Activated gamma-delta T cell treated with anti-CD3 and anti-CD28 coated beads, Interleukin-2, amount 50 U/mL, for 16 hours (primary cell): ENCODE results near the gene KASH5.
"Not testable (repeated sequence)": the region's sequence is repeated elsewhere in the genome, so short reads cannot be mapped to it uniquely, and the experiment has no call there.

Experiments
- DNase-seq: peaks from one replicate; pipeline ENCODE4 v3.0.0-alpha.2; 2020; ENCODE audit warnings: low read depth

KASH5 gene

GRCh38 chr19:49362048-49362928 lies 25.8 kb upstream of the KASH5 start, which contains the start of gene TEAD2:
TSS of gene TEAD2 (minus strand) at chr19:49362416. CDS start at chr19:49360075, 2,341 bp downstream.
- DNase-seq: no peak

DNA sequence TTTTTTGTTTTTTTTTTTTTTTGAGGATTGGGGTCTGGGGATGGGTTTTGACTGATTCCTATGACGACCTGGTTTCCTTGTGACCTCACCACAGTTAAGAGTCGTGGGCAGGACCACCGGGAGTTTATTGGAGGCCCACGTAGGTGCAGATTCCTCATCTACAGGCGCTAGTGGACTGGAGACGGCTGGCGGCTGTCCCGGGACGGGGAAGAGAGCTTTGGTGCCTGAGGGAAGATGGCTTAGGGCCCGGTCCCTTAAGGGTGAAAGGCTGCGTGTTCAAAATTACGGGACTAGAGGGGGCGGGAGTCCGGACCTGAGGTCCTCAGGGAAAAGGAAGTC lies 25.2 kb upstream of the KASH5 start:
- no peak for DNase-seq

- DNase-seq: peak; percentile 38
Observed at GRCh38 chr19:49363268-49364082, 24.6 kb upstream of the KASH5 start, which contains the start of gene DKKL1. TSS of gene DKKL1 (plus strand) at chr19:49363877. CDS start at chr19:49363999, 122 bp downstream.

DNA sequence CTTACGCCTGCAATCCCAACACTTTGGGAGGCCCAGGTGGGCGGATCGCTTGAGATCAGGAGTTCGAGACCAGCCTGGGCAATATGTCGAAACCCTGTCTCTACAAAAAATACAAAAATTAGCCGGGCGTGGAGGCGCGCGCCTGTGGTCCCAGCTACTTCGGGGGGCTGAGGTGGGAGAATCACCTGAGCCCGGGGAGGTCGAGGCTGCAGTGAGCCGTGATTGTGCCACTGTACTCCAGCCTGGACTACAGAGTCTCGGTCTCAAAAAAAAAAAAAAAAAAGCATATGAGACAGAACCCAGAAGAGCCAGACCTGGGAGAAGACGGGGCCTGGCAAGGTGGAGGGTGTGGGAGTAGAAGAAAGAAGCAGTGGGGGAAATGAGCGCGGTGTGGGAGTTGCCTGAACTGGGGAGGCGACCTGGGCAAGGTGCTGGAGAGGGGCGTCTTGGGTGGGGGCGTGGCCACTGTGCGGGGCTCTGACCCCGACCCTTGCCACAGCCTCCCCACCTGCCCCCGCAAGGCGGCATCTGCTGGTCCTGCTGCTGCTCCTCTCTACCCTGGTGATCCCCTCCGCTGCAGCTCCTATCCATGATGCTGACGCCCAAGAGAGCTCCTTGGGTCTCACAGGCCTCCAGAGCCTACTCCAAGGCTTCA lies 23.8 kb upstream of the KASH5 start:
- no peak for DNase-seq

GRCh38 chr19:49366110-49366509 lies 21.9 kb upstream of the KASH5 start:
- DNase-seq: no peak

DNA sequence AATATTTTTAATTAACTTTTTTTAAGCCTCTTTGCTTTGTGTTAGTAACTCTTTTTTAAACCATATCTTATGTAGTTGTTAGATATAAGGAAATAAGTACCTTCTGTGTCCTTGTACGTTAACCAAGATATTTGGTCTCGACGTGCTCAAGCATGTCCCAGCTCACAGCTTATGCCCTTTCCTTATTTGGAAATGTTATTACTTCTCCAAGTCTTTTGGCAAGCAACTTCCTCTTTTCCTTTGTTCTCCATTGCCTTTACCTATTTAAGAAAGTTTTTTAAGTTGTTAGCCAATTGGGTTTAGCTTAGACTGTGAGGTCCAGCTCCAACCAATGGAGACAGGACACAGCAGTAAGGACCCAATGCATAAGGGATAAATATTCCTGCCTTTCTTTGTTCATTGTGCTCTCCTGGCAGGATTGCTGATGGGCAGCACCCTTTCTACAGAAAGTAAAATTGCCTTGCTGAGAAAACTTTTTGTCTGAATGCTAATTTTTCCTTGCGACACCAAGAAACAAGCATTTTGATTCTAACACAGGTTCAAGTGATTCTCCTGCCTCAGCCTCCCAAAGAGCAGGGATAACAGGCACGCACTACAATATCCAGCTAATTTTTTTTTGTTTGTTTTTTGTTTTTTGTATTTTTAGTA lies 19.2 kb upstream of the KASH5 start:
- DNase-seq: no peak

GRCh38 chr19:49371184-49371583 lies 16.9 kb upstream of the KASH5 start:
- no peak for DNase-seq

- not testable (repeated sequence) for DNase-seq
Observed at GRCh38 chr19:49373174-49373573, 14.9 kb upstream of the KASH5 start.

- DNase-seq: no peak
Observed at GRCh38 chr19:49374665-49375434, 13.2 kb upstream of the KASH5 start.

DNA sequence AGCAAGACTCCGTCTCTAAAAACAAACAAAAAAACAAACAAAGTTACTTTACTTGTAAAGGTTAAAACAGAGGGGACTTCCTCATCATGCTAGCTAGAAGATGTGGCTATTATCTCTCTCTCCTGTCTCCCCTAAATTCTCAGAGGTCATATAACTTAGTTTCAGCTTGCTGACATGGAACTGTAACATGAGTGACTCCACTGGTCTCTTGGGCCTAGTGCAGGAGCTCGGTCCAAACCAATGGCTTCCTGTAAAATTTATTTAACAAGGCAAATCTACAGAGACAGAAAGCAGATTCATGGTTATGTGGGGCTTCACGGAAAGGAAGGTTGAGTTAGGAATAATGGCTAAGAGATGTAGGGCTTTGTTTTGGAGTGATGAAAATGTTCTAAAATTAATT lies 9.5 kb upstream of the KASH5 start:
- no peak for DNase-seq

DNA sequence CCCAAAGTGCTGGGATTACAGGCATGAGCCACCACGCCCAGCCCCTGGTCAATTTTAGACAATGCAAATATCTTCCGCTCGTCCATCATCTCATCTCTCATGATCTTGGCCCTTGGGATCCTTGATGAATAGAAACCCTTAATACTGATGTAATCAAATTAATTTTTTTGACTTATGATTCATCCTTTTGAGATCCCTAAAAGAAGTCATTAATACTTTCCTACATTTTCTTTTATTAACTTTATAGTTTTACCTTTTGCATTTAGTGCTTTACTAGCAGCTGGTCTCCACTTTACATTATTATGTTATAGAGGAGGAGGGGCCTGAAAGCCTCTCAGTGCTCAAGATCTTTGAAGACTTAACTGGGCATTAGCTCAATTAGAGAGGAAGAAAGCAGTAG lies 7.7 kb upstream of the KASH5 start:
- DNase-seq: no peak

GRCh38 chr19:49382639-49383038 lies 5.4 kb upstream of the KASH5 start:
- DNase-seq: no peak

GRCh38 chr19:49383599-49383998 lies 4.5 kb upstream of the KASH5 start:
- no peak for DNase-seq

- DNase-seq: no peak
Observed at GRCh38 chr19:49389406-49389805, 1.4 kb downstream of the KASH5 start.

- DNase-seq: no peak
Observed at GRCh38 chr19:49390131-49390928, 2.3 kb downstream of the KASH5 start.

- no peak for DNase-seq
Observed at GRCh38 chr19:49390929-49391359, 2.9 kb downstream of the KASH5 start.

- peak; percentile 67 for DNase-seq
Observed at GRCh38 chr19:49391581-49392399, 3.7 kb downstream of the KASH5 start.

DNA sequence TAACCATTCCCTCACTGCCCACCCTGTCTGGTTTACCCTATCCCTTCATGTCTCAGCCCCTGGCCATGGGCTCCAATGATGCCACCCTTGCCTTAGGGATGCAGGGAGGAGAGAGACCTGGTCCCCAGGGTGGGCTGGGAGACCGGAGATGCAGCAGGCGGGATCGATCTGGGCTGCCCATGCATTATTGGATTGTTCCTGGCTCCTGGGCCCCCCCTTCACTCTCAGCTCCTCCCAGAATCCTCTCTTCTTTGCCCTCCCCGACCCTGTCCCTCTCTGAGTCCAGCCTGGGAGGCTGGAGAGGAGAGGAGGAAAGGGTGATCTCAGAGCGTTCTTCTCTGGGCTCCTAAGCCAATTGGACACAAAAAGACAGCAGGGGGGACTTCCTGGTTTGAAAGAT lies 5.8 kb downstream of the KASH5 start:
- DNase-seq: no peak
